MM.1S (cell line): ENCODE results near the gene FOS.

Source experiments
- EZH2 ChIP-seq: fragments of 300-600 bp; sonication (generic); optimal IDR thresholded peaks from 2 replicates; pipeline ENCODE3; 2017; ENCODE audit warnings: low read depth, mild to moderate bottlenecking, antibody characterized with exemption, low read length, mixed read lengths
- EZH2phosphoT487 ChIP-seq: fragments of 300-600 bp; sonication (generic); IDR thresholded peaks from 2 replicates; pipeline ENCODE4 v1.6.1; 2018; ENCODE audit warnings: antibody characterized with exemption, low read length
- TF ChIP-seq, protein P1 (sequence below): fragments of 300-600 bp; sonication (generic); IDR thresholded peaks from 2 replicates; pipeline ENCODE4 v1.5.1; 2016; ENCODE audit warnings: antibody characterized with exemption, low read length, mixed read lengths

DNA sequence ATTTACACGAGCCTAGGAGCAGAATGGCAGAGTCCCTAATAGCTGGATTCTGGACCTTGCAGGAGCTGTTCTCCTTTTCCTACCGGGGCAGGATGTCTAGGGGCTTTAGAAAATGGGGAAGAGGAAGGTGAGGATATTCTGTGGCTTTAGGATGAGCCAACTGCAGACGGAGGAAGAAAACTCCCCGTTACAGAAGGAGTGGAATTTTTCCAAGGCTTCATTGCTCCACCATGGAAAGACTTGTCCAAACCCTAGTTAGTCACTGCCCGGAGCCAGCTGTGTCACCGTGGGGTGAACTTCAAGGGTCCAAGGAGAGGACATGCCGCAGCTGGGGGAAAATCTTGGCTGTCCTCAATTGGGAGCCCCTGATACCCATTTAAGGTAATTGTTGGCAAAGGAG lies 41.6 kb downstream of the FOS start:
- TF ChIP-seq EZH2 (no peak), EZH2phosphoT487 (no peak)
- TF ChIP-seq, protein P1, sequence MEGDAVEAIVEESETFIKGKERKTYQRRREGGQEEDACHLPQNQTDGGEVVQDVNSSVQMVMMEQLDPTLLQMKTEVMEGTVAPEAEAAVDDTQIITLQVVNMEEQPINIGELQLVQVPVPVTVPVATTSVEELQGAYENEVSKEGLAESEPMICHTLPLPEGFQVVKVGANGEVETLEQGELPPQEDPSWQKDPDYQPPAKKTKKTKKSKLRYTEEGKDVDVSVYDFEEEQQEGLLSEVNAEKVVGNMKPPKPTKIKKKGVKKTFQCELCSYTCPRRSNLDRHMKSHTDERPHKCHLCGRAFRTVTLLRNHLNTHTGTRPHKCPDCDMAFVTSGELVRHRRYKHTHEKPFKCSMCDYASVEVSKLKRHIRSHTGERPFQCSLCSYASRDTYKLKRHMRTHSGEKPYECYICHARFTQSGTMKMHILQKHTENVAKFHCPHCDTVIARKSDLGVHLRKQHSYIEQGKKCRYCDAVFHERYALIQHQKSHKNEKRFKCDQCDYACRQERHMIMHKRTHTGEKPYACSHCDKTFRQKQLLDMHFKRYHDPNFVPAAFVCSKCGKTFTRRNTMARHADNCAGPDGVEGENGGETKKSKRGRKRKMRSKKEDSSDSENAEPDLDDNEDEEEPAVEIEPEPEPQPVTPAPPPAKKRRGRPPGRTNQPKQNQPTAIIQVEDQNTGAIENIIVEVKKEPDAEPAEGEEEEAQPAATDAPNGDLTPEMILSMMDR: no peak
